ENCODE results near the gene TNFRSF12A.

DNA sequence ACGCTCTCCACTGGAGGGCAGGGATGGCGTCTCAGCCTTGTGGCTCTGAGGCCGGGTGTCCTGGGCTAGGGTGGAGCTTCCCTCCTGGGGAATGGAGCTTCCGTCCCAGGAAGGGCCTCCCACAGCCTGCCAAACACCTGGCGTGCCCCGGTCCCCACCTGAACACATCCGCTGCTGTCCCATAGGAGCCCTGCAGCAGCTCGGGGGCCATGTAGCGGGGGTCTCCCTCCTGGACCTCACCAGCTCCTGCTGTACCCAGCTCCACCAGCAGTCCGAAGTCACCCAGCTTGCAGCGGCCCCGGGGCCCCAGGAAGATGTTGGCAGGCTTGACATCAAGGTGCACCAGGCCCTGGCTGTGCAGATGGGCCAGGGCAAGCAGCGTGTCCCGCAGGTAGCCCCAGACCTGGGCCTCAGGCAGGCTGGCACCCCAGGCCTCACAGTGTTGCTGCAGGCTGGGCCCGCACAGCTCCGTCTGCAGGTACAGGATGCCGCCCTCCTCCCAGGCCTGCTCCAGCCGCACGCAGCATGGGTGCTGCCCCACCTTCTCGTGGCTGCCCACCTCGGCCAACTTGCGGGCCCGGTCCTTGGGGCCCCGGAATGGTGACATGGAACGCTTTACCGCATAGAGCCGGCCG, 44.9 kb upstream of the TNFRSF12A start:
- TF ChIP-seq, protein P1, sequence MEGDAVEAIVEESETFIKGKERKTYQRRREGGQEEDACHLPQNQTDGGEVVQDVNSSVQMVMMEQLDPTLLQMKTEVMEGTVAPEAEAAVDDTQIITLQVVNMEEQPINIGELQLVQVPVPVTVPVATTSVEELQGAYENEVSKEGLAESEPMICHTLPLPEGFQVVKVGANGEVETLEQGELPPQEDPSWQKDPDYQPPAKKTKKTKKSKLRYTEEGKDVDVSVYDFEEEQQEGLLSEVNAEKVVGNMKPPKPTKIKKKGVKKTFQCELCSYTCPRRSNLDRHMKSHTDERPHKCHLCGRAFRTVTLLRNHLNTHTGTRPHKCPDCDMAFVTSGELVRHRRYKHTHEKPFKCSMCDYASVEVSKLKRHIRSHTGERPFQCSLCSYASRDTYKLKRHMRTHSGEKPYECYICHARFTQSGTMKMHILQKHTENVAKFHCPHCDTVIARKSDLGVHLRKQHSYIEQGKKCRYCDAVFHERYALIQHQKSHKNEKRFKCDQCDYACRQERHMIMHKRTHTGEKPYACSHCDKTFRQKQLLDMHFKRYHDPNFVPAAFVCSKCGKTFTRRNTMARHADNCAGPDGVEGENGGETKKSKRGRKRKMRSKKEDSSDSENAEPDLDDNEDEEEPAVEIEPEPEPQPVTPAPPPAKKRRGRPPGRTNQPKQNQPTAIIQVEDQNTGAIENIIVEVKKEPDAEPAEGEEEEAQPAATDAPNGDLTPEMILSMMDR (IDR thresholded peaks at IDR 0.05), result no peak
- TF ChIP-seq EP300 (IDR thresholded peaks at IDR 0.05) (no peak), POLR2AphosphoS5 (IDR thresholded peaks at IDR 0.05) (no peak)

All from esophagus muscularis mucosa (tissue), 4 donors.